NT2/D1 (cell line): ENCODE measurements around the gene SIGLEC11.
"Not testable (repeated sequence)": the region's sequence is repeated elsewhere in the genome, so short reads cannot be mapped to it uniquely, and the experiment has no call there.

ENCODE experiments used
- DNase-seq: peaks from one replicate; pipeline ENCODE4 v3.0.0-alpha.2; 2011; ENCODE audit warnings: low read depth, low spot score
- H3K27me3 ChIP-seq: 2 replicates; pipeline ENCODE4 v1.6.0; 2011; ENCODE audit warnings: mild to moderate bottlenecking; ENCODE audit not compliant: insufficient read length, insufficient read depth
- H3K36me3 ChIP-seq: 2 replicates; pipeline ENCODE4 v1.6.1; 2011; ENCODE audit warnings: mild to moderate bottlenecking, low read length, mixed read lengths; ENCODE audit not compliant: insufficient read depth, insufficient read length
- H3K4me1 ChIP-seq: 2 replicates; pipeline ENCODE4 v1.5.1; 2011; ENCODE audit not compliant: insufficient read depth, insufficient read length
- H3K4me3 ChIP-seq: 2 replicates; pipeline ENCODE4 v1.5.1; 2011; ENCODE audit warnings: low read depth; ENCODE audit not compliant: insufficient read length
- H3K9ac ChIP-seq: 2 replicates; pipeline ENCODE4 v1.6.0; 2011; ENCODE audit warnings: low read depth; ENCODE audit not compliant: insufficient read length
- H3K9me3 ChIP-seq: 2 replicates; pipeline ENCODE4 v1.5.1; 2011; ENCODE audit warnings: mild to moderate bottlenecking, low read length; ENCODE audit not compliant: insufficient read depth
- SUZ12 ChIP-seq: IDR thresholded peaks from 2 replicates; pipeline ENCODE4 v1.6.1; 2011; ENCODE audit not compliant: insufficient read length, insufficient read depth; ENCODE audit errors: extremely low read depth
- YY1 ChIP-seq: IDR thresholded peaks from 2 replicates; pipeline ENCODE4 v1.6.1; 2011; ENCODE audit not compliant: insufficient read length, insufficient read depth
- ZNF274 ChIP-seq: IDR thresholded peaks from 2 replicates; pipeline ENCODE4 v1.6.1; 2011; ENCODE audit warnings: mild to moderate bottlenecking, low read depth, low read length

Gene SIGLEC11

DNA sequence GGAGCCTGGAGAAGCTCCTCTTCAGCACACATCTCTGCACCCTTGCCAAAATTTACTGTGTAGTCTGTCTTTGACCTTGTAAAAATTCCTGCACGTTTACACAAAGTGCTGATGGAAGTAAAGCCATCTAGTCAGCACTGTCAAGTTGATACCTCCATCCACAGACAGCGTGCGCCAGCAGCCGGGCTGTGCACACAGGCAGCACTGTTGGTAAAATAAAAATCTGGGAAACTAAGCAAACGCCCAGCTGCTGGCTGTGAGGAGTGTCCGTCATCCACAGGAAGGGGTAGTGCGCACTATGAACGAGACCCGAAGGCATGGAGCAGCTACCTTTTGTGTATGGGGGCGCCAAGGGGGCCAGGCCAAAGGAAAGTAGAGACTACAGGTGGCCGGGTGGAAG lies 17.4 kb upstream of the SIGLEC11 start:
- TF ChIP-seq SUZ12 = no peak
- no peak for TF ChIP-seq YY1
- TF ChIP-seq ZNF274 = no peak
- H3K36me3 ChIP-seq = peaks cover 8% of the 10 kb centered on the region
- DNase-seq = no peak
- H3K27me3 ChIP-seq = no peaks in the 10 kb centered on the region
- no peaks in the 10 kb centered on the region for H3K9me3 ChIP-seq
- H3K4me3 ChIP-seq = no peak overlapping the region
- no peaks in the 10 kb centered on the region for H3K4me1 ChIP-seq
- no peak overlapping the region for H3K9ac ChIP-seq

DNA sequence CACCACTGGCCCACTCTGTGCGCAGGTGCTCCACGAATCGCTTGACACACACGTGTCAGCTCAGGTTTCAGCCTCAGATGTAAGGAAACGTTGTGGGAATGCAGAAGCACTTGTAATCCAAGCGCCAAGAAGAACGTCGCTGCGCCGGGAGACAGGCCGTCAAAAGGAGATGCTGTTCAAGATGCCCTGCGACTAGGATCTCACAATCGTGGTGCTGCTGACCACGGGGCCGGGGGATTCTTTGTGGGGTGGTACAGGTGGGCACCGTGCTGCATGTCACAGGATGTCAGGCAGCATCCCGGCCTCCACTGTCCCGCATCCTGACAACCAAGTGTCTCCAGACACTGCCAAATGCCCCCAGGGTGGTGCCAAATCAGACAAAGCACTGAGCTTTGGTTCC lies 16.9 kb upstream of the SIGLEC11 start:
- Histone ChIP-seq H3K36me3 (peaks cover 8% of the 10 kb centered on the region), H3K4me1 (no peaks in the 10 kb centered on the region), H3K27me3 (no peaks in the 10 kb centered on the region), H3K4me3 (no peak overlapping the region), H3K9me3 (no peaks in the 10 kb centered on the region), H3K9ac (no peak overlapping the region)
- DNase-seq = no peak
- TF ChIP-seq SUZ12 (no peak), ZNF274 (no peak), YY1 (no peak)

DNA sequence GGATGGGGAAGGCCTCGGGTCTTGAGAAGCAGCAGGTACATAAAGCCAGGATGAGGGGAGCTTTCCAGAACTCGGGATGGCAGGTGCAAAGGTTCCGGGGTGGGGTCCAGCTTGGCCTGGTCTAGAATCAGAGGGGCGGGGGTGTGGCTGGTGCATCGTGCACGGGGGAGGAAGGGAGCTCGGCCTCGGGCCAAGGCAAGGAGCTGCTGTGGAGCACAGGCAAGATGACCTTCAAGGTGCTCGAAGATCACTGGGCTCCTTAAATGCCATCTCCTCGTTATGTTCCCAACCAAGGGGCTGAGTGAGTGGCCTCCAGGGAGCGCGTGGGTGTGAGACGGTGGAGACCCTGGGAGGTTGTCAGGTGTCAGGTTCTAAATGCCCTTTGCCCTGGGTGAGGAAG lies 16.1 kb upstream of the SIGLEC11 start:
- Histone ChIP-seq H3K36me3 (peaks cover 8% of the 10 kb centered on the region), H3K9me3 (no peaks in the 10 kb centered on the region)
- no peak for TF ChIP-seq ZNF274
- TF ChIP-seq YY1 = no peak
- TF ChIP-seq SUZ12 = no peak

DNA sequence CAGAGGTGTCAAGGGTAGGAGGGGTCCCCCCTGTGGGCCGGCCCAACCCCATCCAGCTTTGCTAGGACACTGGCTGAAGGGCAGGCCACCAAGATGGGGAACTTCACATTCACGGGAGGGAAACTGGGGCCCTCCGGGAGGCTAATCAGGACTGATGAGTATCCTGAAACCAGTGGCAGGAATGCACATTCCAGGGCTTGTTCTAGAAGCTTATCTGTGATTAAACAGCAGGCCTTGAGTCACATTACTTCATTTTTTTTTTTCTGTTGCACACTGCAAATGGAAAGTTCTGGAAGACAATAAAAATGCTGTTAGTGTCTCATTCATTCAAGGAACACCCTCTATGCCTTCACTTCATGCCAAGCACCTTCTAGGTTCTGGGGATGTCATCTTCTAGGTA lies 15.5 kb upstream of the SIGLEC11 start:
- H3K9me3 ChIP-seq = no peaks in the 10 kb centered on the region
- TF ChIP-seq ZNF274 = no peak
- no peak for TF ChIP-seq SUZ12
- no peak for TF ChIP-seq YY1

More for the DNA sequence above, 16.1 kb upstream of the SIGLEC11 start:
- H3K9ac ChIP-seq = no peak overlapping the region
- H3K4me3 ChIP-seq = no peak overlapping the region
- no peak for DNase-seq
- H3K27me3 ChIP-seq = no peaks in the 10 kb centered on the region
- H3K4me1 ChIP-seq = no peaks in the 10 kb centered on the region

GRCh38 chr19:49975051-49975450 lies 14.1 kb upstream of the SIGLEC11 start:
- H3K9ac ChIP-seq = no peak overlapping the region
- TF ChIP-seq SUZ12 (no peak), ZNF274 (no peak), YY1 (no peak)
- DNase-seq = no peak
- no peak overlapping the region for H3K4me3 ChIP-seq
- no peaks in the 10 kb centered on the region for H3K9me3 ChIP-seq
- H3K36me3 ChIP-seq = peaks cover 5% of the 10 kb centered on the region
- no peaks in the 10 kb centered on the region for H3K4me1 ChIP-seq
- H3K27me3 ChIP-seq = no peaks in the 10 kb centered on the region

More for the DNA sequence above, 15.5 kb upstream of the SIGLEC11 start:
- H3K4me1 ChIP-seq = no peaks in the 10 kb centered on the region
- DNase-seq = no peak
- H3K4me3 ChIP-seq = no peak overlapping the region
- H3K27me3 ChIP-seq = no peaks in the 10 kb centered on the region
- peaks cover 5% of the 10 kb centered on the region for H3K36me3 ChIP-seq
- H3K9ac ChIP-seq = no peak overlapping the region

GRCh38 chr19:49973987-49974386 lies 13.0 kb upstream of the SIGLEC11 start:
- Histone ChIP-seq H3K4me3 (no peak overlapping the region), H3K4me1 (no peaks in the 10 kb centered on the region), H3K36me3 (peaks cover 5% of the 10 kb centered on the region), H3K9me3 (no peaks in the 10 kb centered on the region), H3K27me3 (no peaks in the 10 kb centered on the region), H3K9ac (no peak overlapping the region)
- DNase-seq = no peak
- no peak for TF ChIP-seq YY1
- TF ChIP-seq ZNF274 = no peak
- no peak for TF ChIP-seq SUZ12

DNA sequence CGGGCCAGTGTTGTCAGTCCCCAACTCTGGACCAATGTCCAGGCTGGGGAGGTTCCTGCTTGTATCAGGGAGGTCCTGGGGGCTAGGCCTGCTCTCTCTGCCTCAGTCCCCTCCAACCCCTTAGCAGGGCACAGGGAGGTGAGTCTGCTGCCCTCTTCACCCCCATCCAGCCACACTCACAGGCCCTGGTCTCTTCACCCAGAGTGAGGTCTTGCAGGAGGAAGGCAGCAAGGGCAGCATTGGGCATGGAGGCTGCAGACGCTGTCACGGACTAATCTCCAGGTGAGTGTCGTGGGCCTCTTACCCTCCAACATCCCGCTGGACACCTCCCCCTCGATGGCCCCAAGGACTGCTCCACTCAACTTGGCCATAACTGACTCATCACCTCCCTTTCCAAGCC lies 11.9 kb upstream of the SIGLEC11 start:
- H3K4me1 ChIP-seq = no peaks in the 10 kb centered on the region
- DNase-seq = no peak
- no peak overlapping the region for H3K4me3 ChIP-seq
- peaks cover 5% of the 10 kb centered on the region for H3K36me3 ChIP-seq
- no peaks in the 10 kb centered on the region for H3K27me3 ChIP-seq
- no peak for TF ChIP-seq SUZ12
- no peak for TF ChIP-seq YY1
- TF ChIP-seq ZNF274 = no peak
- H3K9me3 ChIP-seq = no peaks in the 10 kb centered on the region
- no peak overlapping the region for H3K9ac ChIP-seq

GRCh38 chr19:49971991-49972411 lies 11.0 kb upstream of the SIGLEC11 start:
- no peak for DNase-seq
- no peak overlapping the region for H3K4me3 ChIP-seq
- H3K27me3 ChIP-seq = no peaks in the 10 kb centered on the region
- no peaks in the 10 kb centered on the region for H3K4me1 ChIP-seq
- no peak overlapping the region for H3K9ac ChIP-seq
- no peaks in the 10 kb centered on the region for H3K9me3 ChIP-seq
- TF ChIP-seq YY1 = no peak
- H3K36me3 ChIP-seq = peaks cover 5% of the 10 kb centered on the region

DNA sequence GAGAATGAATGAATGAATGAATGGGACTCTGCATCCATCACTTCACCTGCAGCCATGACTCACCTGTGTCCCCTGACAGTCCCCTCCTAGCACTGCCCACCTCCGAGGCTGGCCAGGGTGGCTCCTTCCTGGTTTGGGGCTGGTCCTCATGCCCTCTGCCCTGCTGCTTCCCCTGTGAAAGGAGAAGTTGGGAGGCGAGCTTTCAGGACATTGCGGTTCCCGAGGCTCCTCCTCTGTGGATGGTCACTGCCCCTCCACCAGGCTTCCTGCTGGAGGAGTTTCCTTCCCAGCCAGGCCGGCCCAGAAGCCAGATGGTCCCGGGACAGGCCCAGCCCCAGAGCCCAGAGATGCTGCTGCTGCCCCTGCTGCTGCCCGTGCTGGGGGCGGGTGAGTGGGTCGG lies 8.4 kb upstream of the SIGLEC11 start:
- H3K27me3 ChIP-seq, H3K36me3 ChIP-seq, H3K4me3 ChIP-seq, H3K9ac ChIP-seq, H3K9me3 ChIP-seq, DNase-seq, H3K4me1 ChIP-seq: not testable (repeated sequence)
